H1 (cell line): ENCODE measurements around the gene NEDD4L. TPM values are rescaled to one million over a fixed set of nuclear protein-coding genes. Genes with fewer than 3 reads are reported as not detected.

Experiments
- CEBPB ChIP-seq: IDR thresholded peaks from 2 replicates; pipeline ENCODE4 v1.6.1; 2012; ENCODE audit warnings: low read depth, low read length
- FOSL1 ChIP-seq: IDR thresholded peaks from 2 replicates; pipeline ENCODE4 v1.6.1; 2011; ENCODE audit warnings: mild to moderate bottlenecking, low read depth, low read length, moderate library complexity; ENCODE audit not compliant: insufficient read depth
- JUN ChIP-seq: IDR thresholded peaks from 2 replicates; pipeline ENCODE4 v1.6.1; 2011; ENCODE audit warnings: low read depth, mild to moderate bottlenecking, improper control_type of control experiment, low read length
- NRF1 ChIP-seq: IDR thresholded peaks from 2 replicates; pipeline ENCODE4 v1.6.1; 2011; ENCODE audit warnings: mild to moderate bottlenecking, low read depth, low read length, improper control_type of control experiment
- RNF2 ChIP-seq: fragments of 200-900, 300-1000 bp; sonication (generic); IDR thresholded peaks from 2 replicates; pipeline ENCODE4 v1.7.1; 2016; ENCODE audit warnings: borderline replicate concordance, low read depth, mild to moderate bottlenecking, antibody characterized with exemption, low read length; ENCODE audit not compliant: poor library complexity, severe bottlenecking; ENCODE audit errors: missing control alignments
- RXRA ChIP-seq: IDR thresholded peaks from 2 replicates; pipeline ENCODE4 v1.6.1; 2011; ENCODE audit warnings: low read depth, mild to moderate bottlenecking, low read length, moderate library complexity; ENCODE audit not compliant: insufficient read depth
- SUZ12 ChIP-seq: fragments of 200-600 bp; sonication (generic); IDR thresholded peaks from 2 replicates; pipeline ENCODE4 v1.6.1; 2012; ENCODE audit warnings: mild to moderate bottlenecking, inconsistent platforms, low read length, moderate library complexity, mixed read lengths
- TBP ChIP-seq: IDR thresholded peaks from 2 replicates; pipeline ENCODE4 v1.6.1; 2011; ENCODE audit warnings: low read depth, low read length, improper control_type of control experiment
- TEAD4 ChIP-seq: IDR thresholded peaks from 2 replicates; pipeline ENCODE4 v1.6.1; 2012; ENCODE audit warnings: low read depth, low read length, inconsistent platforms, mixed read lengths
- polyA plus RNA-seq, 7 experiments: library from polyadenylated mRNA; depleted of rRNA in 3 of 7; stranded (reverse) in 5 of 7; unstranded in 2 of 7; fragments of >200 nt in 5 of 7; fragments of 200-250 nt in 2 of 7; gene quantifications; 1 replicate in 5 of 7; 2 replicates in 1 of 7; 4 replicates in 1 of 7; pipeline versions ENCODE4 v1.2.1 to v1.2.3, GENCODE V29; 2011 to 2013; ENCODE audit warnings: missing spikeins in 2 of 7, mixed read lengths in 2 of 7
- total RNA-seq: library from RNA; stranded (reverse); fragmentation: NEBNext Ultra II Directional; extraction: Animal tissue kit (Norgen Biotek cat#: 25700); gene quantifications from 2 replicates; pipeline ENCODE4 v1.2.1, GENCODE V29; 2021
- TF ChIP-seq, protein P1 (sequence below): fragments of 300-600 bp; sonication (generic); IDR thresholded peaks from 2 replicates; pipeline ENCODE4 v1.7.1; 2012; ENCODE audit warnings: low read length, moderate library complexity, mild to moderate bottlenecking, inconsistent platforms; ENCODE audit not compliant: insufficient replicate concordance

NEDD4L gene
- total and polyA plus RNA-seq, 2 of the 8 experiments (the other 6 are each of a cell fraction or from before 2014, with no cell fraction given): 37.3 to 69.8 TPM

DNA sequence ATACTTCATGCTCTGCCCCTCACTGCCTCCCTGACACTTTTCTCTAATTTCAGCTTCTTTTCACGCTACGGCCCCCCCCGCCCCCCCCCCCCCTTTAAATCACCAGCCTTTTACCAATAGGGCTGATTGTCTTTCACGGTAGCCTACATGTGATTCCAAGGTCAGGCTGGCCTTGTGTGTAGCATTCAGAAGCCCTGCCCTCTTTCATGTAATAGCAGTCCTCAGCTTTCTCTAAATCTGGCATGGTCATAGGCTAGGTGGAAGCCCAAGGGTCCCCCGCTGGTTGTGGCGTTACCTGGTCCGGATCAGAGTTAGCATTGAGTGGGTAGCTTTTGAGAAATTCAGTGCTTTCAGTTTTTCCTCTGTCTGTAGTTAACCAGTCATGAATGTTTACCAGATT, 303.1 kb downstream of the NEDD4L start (continued):
- TF ChIP-seq, protein P1, sequence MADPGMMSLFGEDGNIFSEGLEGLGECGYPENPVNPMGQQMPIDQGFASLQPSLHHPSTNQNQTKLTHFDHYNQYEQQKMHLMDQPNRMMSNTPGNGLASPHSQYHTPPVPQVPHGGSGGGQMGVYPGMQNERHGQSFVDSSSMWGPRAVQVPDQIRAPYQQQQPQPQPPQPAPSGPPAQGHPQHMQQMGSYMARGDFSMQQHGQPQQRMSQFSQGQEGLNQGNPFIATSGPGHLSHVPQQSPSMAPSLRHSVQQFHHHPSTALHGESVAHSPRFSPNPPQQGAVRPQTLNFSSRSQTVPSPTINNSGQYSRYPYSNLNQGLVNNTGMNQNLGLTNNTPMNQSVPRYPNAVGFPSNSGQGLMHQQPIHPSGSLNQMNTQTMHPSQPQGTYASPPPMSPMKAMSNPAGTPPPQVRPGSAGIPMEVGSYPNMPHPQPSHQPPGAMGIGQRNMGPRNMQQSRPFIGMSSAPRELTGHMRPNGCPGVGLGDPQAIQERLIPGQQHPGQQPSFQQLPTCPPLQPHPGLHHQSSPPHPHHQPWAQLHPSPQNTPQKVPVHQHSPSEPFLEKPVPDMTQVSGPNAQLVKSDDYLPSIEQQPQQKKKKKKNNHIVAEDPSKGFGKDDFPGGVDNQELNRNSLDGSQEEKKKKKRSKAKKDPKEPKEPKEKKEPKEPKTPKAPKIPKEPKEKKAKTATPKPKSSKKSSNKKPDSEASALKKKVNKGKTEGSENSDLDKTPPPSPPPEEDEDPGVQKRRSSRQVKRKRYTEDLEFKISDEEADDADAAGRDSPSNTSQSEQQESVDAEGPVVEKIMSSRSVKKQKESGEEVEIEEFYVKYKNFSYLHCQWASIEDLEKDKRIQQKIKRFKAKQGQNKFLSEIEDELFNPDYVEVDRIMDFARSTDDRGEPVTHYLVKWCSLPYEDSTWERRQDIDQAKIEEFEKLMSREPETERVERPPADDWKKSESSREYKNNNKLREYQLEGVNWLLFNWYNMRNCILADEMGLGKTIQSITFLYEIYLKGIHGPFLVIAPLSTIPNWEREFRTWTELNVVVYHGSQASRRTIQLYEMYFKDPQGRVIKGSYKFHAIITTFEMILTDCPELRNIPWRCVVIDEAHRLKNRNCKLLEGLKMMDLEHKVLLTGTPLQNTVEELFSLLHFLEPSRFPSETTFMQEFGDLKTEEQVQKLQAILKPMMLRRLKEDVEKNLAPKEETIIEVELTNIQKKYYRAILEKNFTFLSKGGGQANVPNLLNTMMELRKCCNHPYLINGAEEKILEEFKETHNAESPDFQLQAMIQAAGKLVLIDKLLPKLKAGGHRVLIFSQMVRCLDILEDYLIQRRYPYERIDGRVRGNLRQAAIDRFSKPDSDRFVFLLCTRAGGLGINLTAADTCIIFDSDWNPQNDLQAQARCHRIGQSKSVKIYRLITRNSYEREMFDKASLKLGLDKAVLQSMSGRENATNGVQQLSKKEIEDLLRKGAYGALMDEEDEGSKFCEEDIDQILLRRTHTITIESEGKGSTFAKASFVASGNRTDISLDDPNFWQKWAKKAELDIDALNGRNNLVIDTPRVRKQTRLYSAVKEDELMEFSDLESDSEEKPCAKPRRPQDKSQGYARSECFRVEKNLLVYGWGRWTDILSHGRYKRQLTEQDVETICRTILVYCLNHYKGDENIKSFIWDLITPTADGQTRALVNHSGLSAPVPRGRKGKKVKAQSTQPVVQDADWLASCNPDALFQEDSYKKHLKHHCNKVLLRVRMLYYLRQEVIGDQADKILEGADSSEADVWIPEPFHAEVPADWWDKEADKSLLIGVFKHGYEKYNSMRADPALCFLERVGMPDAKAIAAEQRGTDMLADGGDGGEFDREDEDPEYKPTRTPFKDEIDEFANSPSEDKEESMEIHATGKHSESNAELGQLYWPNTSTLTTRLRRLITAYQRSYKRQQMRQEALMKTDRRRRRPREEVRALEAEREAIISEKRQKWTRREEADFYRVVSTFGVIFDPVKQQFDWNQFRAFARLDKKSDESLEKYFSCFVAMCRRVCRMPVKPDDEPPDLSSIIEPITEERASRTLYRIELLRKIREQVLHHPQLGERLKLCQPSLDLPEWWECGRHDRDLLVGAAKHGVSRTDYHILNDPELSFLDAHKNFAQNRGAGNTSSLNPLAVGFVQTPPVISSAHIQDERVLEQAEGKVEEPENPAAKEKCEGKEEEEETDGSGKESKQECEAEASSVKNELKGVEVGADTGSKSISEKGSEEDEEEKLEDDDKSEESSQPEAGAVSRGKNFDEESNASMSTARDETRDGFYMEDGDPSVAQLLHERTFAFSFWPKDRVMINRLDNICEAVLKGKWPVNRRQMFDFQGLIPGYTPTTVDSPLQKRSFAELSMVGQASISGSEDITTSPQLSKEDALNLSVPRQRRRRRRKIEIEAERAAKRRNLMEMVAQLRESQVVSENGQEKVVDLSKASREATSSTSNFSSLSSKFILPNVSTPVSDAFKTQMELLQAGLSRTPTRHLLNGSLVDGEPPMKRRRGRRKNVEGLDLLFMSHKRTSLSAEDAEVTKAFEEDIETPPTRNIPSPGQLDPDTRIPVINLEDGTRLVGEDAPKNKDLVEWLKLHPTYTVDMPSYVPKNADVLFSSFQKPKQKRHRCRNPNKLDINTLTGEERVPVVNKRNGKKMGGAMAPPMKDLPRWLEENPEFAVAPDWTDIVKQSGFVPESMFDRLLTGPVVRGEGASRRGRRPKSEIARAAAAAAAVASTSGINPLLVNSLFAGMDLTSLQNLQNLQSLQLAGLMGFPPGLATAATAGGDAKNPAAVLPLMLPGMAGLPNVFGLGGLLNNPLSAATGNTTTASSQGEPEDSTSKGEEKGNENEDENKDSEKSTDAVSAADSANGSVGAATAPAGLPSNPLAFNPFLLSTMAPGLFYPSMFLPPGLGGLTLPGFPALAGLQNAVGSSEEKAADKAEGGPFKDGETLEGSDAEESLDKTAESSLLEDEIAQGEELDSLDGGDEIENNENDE: no peak
- TF ChIP-seq RXRA (no peak), RNF2 (no peak), CEBPB (no peak), TEAD4 (no peak), NRF1 (no peak), FOSL1 (no peak), SUZ12 (no peak), JUN (no peak), TBP (no peak)
